ENCODE measurements around the gene ACTRT2.

The ACTRT2 gene

DNA sequence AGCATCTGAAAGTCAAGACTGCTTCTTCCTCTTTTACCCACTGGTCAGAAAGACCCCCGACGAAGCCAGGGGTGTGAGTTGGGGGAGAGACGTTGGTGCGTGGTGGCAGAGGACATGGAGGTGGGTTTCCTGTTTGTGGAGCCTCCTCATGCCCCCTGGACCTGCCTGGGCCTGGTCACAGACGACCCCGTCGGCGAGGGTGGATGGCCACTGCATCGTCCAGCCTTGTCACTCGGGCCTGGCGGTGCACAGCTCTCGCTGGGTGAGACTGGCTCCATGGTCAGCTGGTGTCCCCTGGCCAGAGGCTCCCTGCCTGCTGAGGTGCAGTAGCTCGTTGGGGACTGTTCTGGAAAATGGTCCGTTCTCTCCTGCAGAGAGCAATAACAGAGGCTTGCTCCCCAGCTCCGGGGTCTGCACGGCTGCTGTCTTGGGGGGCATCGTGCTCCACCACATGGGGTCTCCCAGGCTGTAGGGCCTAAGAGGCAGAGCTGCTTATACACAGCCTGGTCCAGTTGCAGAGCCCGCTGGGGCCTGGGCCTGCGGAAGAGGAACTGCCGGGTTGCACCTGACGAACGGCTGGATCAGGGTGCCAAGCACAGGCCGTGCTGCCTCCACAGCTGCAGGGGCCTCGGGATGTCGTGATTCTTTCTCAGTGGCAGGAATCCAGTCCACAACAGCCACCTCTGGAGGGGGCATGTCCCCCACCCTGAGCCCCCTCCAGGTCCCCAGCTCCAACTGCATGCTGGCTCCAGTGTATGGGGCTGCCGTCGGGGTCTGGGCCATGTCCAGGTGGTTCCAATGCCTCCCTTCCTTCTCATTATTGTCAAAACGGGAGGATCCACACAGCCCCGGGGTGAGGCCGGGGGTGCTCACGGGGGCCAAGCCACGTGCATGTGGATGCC is 18.0 kb upstream of the ACTRT2 start:
- no peak for DNase-seq (ENCODE audit: low read depth)

- DNase-seq (ENCODE audit: low read depth) = no peak
Measured at GRCh38 chr1:3003941-3004270, 17.4 kb upstream of the ACTRT2 start.

- no peak for DNase-seq (ENCODE audit: low read depth)
Measured at GRCh38 chr1:3004285-3005205, 16.7 kb upstream of the ACTRT2 start.

DNA sequence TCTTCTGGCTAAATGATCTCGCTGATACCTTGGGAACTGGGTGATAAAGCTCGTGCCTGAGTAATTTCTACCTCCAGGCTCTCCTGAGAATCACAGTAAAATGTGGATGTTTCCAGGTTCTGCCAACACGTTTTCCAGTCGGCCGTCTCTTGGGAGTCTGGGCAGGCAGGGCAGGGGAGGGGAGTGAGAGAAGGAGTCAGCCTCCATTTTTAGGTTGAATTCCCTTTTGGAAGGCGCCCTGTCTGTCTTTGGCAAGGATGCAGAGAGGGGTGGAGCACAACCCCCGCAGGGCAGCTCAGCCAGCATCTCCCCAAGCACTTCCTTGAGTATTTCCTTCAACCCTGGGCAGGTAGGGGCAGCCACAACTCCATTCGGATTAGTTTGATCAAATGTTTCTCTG is 15.5 kb upstream of the ACTRT2 start:
- DNase-seq (ENCODE audit: low read depth) = no peak

DNA sequence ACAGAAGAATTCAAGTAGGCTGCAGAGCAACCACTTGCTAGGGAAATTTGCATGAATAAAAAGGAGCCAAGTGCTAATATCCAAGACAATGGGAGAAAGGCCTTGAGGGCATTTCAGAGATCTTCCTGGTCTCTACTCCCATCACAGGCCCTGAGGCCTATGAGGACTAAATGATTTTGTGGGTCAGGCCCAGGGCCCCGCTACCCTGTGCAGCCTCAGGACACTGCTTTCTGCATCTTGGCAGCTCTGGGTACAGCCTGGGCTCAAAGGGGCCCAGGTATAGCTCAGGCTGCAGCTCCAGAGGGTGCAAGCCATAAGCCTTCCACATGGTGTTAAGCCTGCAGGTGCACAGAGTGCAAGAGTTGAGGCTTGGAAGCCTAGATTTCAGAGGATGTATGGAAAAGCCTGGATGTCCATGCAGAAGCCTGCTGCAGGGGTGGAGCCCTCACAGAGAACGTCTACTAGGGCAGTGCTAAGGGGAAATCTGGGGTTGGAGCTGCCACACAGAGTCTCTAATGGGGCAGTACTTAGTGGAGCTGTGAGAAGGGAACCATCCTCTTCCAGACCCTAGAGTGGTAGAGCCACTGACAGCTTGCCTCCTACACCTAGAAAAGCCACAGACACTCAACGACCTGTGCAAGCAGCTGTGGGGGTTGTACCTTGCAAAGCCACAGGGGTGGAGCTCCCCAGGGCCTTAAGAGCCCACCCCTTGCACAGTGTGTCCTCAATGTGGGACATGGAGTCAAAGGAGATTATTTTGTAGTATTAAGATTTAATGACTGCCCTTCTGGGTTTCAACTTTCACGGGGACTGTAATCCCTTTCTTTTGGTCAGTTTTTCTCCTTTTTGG is 13.7 kb upstream of the ACTRT2 start:
- no peak for DNase-seq (ENCODE audit: low read depth)

- no peak for DNase-seq (ENCODE audit: low read depth)
Measured at GRCh38 chr1:3009021-3009420, 12.2 kb upstream of the ACTRT2 start.

- DNase-seq (ENCODE audit: low read depth) = no peak
Measured at GRCh38 chr1:3009556-3009955, 11.7 kb upstream of the ACTRT2 start.

DNA sequence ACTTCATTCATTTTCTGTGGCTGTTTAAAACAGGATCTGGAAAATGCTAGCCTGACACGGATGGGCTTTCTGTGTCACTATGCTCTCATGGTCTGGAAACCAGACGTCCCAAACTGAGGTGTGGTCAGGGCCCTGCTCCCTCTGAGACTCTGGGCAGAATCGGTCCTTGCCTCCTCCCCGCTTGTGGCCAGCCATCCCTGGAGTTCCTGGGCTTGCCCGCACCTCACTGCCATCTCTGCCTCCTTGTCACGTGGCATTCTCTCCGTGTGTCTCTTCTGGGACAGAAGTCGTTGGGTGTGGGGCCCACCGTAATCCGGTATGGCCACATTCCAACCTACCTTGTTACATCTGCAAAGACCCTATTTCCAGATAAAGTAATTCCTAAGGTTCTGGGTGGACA is 10.1 kb upstream of the ACTRT2 start:
- no peak for DNase-seq (ENCODE audit: low read depth)

- no peak for DNase-seq (ENCODE audit: low read depth)
Measured at GRCh38 chr1:3011631-3012455, 9.4 kb upstream of the ACTRT2 start.

DNA sequence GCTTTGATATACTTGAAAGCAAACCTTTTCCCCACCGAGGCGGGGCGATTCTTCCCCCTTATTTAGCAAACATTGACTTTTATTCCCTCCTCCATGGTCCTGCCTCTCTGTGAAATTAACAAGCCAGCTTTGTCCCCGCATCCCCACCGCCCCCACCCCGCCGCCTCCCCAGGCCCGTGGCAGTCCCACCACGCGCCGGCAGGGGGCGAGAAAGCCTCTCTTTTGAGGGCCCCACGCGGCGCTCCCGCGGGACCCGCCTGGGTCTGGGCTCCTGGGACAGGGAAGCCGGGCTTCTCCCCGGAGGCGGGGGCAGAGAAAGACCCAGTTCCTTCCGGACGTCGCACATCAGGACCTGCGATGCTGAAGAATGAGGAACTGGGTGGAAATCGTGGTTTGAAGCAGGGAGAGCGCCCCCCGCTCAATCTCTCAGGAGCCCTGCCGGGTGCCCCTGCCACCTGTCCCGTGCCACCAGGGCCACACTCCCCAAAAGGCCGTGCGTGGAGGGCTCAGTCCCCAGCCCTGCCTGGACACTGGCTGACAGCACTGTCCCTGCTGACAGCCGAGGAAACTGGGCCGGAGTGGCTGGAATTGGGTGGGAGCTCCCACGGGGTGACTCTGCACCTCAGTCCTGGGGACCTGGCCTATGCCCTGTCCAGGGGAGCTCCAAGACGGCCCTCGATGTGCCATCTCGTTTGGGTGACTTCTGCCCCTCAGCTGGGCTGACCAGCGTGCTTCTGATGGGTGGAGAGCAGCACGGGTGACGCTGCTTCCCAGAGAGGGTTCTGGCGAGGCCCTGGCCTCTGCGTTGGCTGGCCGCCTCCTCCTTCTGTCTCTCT is 8.6 kb upstream of the ACTRT2 start:
- no peak for DNase-seq (ENCODE audit: low read depth)

GRCh38 chr1:3013371-3014049 is 7.8 kb upstream of the ACTRT2 start:
- DNase-seq (ENCODE audit: low read depth) = no peak

GRCh38 chr1:3014050-3014440 is 7.2 kb upstream of the ACTRT2 start:
- no peak for DNase-seq (ENCODE audit: low read depth)

DNA sequence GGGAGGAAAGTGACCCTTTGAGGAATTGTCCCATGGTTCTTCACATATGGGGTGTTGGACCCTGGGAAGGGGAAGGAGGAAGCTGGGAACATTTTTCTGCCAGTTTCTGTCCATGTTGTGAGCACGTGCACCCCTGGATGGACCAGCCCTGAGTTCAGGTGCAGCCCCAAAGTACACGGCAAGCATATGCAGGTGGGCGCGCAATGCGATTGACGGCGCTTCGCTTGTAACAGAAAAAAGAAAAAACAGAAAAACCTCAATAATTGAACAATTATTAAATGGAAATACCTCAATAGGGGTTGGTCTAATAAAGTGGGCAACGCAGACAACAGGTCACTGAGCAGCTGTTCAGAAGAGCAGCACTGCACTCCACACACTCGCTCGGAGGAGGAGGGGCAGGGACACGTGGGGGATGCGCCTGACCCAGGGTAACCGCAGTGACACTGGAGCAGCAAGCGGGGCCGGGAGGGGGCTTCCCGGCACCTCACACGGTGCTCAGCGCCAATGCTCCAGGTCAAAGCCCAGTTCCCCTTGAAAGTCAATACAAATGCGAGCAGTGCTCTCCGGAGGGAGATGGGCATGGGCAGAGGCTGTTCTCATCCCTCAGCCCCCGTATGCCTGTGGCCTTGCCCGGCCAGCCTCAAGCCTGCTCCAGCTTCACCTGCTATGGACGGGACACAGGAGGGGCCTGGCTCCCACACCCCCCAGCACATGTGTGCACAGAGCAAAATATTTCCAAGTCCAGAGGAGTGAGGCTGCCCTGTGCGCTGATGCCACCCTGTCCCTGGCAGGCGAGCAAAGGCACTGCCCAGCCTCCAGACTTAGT is 6.6 kb upstream of the ACTRT2 start:
- no peak for DNase-seq (ENCODE audit: low read depth)

- no peak for DNase-seq (ENCODE audit: low read depth)
Measured at GRCh38 chr1:3015269-3015635, 6.0 kb upstream of the ACTRT2 start.

DNA sequence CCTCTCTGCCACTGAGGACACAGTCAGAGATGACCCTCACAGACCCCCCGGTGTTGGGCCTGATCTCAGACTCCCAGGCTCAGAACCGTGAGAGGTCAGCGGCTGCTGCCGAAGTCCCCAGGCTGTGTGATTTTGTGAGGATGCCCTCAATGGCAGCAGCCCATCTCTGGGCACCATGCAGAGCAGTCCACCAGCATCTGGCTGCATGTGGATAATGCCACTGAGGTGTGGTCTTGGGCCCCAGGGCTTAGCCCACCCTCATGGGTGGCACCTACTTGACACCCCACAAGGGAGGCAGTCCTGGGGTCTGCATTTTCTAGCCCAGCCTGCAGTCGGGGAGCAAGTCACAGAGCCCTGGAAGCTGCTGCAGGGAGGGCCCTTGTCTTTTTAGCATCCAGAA is 5.5 kb upstream of the ACTRT2 start:
- no peak for DNase-seq (ENCODE audit: low read depth)

DNA sequence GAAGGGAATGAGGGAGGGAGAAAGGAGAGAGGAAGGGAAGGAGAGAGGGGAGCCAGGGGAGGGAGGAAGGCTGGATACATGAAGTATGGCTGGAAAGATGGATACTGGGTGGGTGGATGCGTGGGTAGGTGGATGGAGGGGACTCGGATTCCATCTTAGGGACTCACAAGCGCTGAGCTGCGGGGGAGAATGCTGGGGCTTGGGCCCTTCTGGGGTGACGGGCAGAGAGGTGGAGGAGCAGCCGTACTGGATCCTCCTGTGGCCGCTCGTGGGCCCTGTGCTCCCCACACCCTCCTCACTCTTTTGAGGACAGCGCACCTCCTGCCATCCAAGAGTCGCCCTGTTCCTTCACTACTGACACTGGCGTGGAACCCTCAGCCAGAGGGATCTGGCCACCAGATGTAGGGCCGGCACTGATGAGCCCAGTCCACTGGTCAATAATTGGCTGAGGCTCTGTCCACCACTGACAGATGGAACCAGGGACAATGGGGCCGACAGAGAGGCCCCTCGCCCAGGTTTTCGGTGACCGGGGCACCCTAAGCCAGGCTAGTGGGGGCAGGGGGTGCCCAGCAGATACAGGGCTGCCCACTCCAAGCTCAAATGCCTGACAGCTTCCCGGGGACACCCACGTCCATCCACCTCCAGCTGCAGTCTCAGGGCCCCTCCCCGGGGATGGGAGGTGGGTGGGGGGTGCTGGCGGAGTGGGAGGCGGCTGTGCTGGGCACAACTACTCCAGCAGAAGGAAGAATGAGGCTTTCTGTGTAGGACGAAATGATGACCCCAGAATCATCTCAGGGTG is 4.4 kb upstream of the ACTRT2 start:
- no peak for DNase-seq (ENCODE audit: low read depth)

DNA sequence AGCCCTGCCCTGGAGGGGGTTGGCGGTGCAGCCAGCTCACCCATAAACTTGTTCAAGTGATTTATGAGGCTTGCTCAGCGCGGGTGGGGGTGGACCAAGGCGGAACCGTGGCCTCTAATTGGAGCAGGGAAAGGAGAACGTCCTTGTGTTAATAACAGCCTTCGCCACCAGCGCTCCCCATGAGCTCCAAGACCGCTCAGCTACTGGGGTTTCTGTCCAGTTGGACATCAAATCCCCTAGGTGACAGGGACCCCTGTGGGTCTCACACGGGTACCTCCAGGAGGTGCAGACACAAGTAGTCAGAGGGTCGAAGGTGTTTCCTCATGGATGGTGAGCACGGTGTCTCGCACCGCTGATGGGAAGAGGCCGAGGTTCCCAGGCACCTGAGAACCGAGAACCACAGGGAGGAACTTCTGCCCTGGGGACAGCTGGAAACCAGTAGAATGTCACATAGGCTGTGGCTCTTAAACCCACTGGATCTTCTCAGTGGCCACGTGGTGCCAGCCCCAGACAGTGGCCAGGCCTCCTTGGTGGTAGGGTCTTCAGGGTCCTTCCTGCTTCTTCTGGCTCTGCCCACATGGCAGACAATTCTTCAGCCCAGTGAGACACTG is 3.7 kb upstream of the ACTRT2 start:
- no peak for DNase-seq (ENCODE audit: low read depth)

DNA sequence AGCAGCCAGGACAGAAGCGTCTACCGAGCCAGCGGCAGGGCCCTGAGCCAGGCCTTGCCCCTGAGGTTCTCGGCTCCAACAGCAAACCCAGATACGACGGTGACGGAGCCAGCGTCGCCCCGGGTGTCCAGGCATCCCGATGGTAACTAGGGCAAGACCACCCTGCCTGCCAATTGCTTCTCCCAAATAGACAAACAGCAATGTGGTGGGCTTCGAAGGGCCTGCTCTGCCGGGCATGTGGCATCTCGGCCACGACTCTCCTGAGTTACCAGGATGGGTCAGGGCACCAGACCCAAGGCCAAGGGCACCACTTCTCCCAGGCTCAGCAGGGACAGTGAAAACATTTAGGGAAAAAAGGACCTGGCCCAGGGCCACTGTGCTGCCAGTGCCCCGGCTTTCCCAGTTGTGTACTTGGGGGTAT is 3.2 kb upstream of the ACTRT2 start:
- no peak for DNase-seq (ENCODE audit: low read depth)
